DND-41 (cell line): ENCODE measurements around the gene ABAT.

ENCODE experiments used
- ATAC-seq: fragments of 200-7000 bp; cut with Tn5 transposase; 3 replicates; pipeline ENCODE4 v1.9.1; 2021; ENCODE audit warnings: low read depth; ENCODE audit not compliant: insufficient read depth
- DNase-seq: peaks from one replicate; pipeline ENCODE4 v3.0.0-alpha.2; 2020
- H2AFZ ChIP-seq: 2 replicates; pipeline ENCODE4 v1.6.0; 2012; ENCODE audit warnings: low read depth, low read length
- H3K27ac ChIP-seq: 2 replicates; pipeline ENCODE4 v1.5.1; 2012; ENCODE audit warnings: low read length, inconsistent platforms
- H3K27me3 ChIP-seq: fragments of 200-600 bp; sonication (generic); 2 replicates; pipeline ENCODE4 v1.6.0; 2012; ENCODE audit warnings: low read length, mild to moderate bottlenecking, inconsistent platforms; ENCODE audit not compliant: insufficient read depth, poor library complexity
- H3K36me3 ChIP-seq: 2 replicates; pipeline ENCODE4 v1.5.1; 2012; ENCODE audit warnings: low read length, inconsistent platforms; ENCODE audit not compliant: insufficient read depth
- H3K4me1 ChIP-seq: 2 replicates; pipeline ENCODE4 v1.5.1; 2012; ENCODE audit warnings: mild to moderate bottlenecking, low read length; ENCODE audit not compliant: insufficient read depth
- H3K4me2 ChIP-seq: 2 replicates; pipeline ENCODE4 v1.6.0; 2012; ENCODE audit warnings: mild to moderate bottlenecking, moderate library complexity, low read length, inconsistent platforms; ENCODE audit not compliant: insufficient read depth
- H3K4me3 ChIP-seq, 2 experiments: fragments of 200-600 bp in 1 of 2; shearing (Covaris generic) in 1 of 2; 2 replicates each; pipeline ENCODE4 v1.5.1; 2012 to 2016; ENCODE audit warnings: inconsistent platforms in 2 of 2, low read length in 2 of 2, mild to moderate bottlenecking in 2 of 2, low read depth in 1 of 2, moderate library complexity in 1 of 2
- H3K79me2 ChIP-seq: 2 replicates; pipeline ENCODE4 v1.6.0; 2012; ENCODE audit warnings: low read length, inconsistent platforms; ENCODE audit not compliant: insufficient read depth
- H3K9ac ChIP-seq: 2 replicates; pipeline ENCODE4 v1.6.0; 2012; ENCODE audit warnings: low read depth, mild to moderate bottlenecking, inconsistent platforms, low read length, moderate library complexity
- H3K9me3 ChIP-seq: 2 replicates; pipeline ENCODE4 v1.5.1; 2012; ENCODE audit warnings: low read length, moderate library complexity, mild to moderate bottlenecking, inconsistent platforms; ENCODE audit not compliant: insufficient read depth, severe bottlenecking
- H4K20me1 ChIP-seq: 2 replicates; pipeline ENCODE4 v1.6.0; 2012; ENCODE audit warnings: low read length; ENCODE audit not compliant: insufficient read depth
- EZH2 ChIP-seq: IDR thresholded peaks from 3 replicates; pipeline ENCODE4 v1.6.1; 2012; ENCODE audit warnings: borderline replicate concordance, low read depth, mild to moderate bottlenecking, moderate library complexity, low read length, inconsistent platforms; ENCODE audit not compliant: severe bottlenecking
- TF ChIP-seq, protein P1 (sequence below): IDR thresholded peaks from 2 replicates; pipeline ENCODE4 v1.5.1; 2012; ENCODE audit warnings: borderline replicate concordance, low read length, moderate library complexity, mild to moderate bottlenecking; ENCODE audit not compliant: poor library complexity, severe bottlenecking; ENCODE audit errors: extremely low read depth

The ABAT gene

DNA sequence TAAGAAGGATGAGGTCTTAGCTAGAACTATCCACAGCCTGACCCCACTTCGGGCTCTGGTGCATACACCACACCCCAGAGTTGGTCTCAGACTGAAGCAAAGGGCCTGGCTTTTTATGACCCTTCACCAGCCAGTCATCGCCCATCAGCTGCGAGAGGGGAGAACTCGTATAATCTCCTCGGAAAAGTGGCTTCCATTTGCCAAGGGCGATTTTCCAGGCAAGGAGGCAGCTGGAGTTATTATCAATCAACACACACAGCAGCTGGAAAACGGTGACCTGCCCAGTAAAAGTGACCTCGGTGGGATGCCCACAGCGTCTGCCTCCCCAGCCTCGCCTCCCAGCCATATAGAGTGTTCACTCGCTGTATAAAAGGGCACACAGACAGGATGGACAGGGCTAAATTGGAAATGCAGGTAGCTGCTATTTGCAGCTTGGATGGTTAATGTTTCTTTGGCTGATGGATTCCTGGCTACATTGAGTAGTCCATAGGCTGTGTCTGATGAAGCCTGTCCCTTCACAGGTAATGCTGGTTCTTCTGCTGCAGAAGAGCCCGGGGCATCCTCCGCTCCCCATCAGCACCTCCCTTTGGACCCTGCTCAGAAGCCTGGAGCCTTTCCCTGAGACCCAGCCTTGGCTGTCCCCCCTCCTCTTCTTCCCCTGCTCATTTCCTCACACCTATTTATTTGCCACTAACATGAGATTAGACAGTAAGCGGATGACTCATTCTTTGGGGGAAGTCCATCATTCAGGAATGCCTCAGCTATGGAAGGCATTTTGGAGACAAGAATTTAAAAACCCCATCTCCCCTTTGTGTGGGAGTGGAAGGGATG, 77.3 kb downstream of the ABAT start:
- no peaks in the 10 kb centered on the region for H3K79me2 ChIP-seq
- no peak overlapping the region for H3K27ac ChIP-seq
- H3K36me3 ChIP-seq = 0 out of 2 replicates have a peak, but pooled peaks cover 11% of the 10 kb centered on the region
- no peak overlapping the region for H3K9ac ChIP-seq
- no peaks in the 10 kb centered on the region for H3K9me3 ChIP-seq
- no peak overlapping the region for H3K4me2 ChIP-seq
- H2AFZ ChIP-seq = no peak overlapping the region
- H4K20me1 ChIP-seq = no peaks in the 10 kb centered on the region
- H3K4me3 ChIP-seq = no peak overlapping the region
- no peaks in the 10 kb centered on the region for H3K27me3 ChIP-seq
- DNase-seq (no peak), ATAC-seq (no peak)
- no peaks in the 10 kb centered on the region for H3K4me1 ChIP-seq
- TF ChIP-seq EZH2 = no peak

DNA sequence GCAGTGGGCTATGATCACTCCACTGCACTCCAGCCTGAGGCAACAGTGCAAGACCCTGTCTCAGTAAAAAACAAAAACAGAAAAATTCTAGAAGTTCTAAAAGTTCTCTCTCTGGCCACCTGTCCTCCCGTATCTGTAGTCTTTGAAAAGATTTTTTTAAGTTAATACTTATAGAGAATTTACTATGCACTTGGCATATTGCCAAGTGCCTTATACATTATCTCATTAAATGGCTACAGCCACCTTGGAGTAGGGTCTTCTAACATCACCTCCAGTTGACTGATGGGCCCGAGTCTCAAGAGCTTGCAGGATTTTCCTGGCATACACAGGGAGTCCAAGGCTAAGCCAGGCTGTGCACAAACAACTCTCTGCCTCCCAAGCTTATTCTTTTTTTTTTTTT, 78.3 kb downstream of the ABAT start:
- no peaks in the 10 kb centered on the region for H3K27me3 ChIP-seq
- no peak overlapping the region for H3K27ac ChIP-seq
- H2AFZ ChIP-seq = no peak overlapping the region
- H3K9ac ChIP-seq = no peak overlapping the region
- no peak for TF ChIP-seq EZH2
- TF ChIP-seq, protein P1, sequence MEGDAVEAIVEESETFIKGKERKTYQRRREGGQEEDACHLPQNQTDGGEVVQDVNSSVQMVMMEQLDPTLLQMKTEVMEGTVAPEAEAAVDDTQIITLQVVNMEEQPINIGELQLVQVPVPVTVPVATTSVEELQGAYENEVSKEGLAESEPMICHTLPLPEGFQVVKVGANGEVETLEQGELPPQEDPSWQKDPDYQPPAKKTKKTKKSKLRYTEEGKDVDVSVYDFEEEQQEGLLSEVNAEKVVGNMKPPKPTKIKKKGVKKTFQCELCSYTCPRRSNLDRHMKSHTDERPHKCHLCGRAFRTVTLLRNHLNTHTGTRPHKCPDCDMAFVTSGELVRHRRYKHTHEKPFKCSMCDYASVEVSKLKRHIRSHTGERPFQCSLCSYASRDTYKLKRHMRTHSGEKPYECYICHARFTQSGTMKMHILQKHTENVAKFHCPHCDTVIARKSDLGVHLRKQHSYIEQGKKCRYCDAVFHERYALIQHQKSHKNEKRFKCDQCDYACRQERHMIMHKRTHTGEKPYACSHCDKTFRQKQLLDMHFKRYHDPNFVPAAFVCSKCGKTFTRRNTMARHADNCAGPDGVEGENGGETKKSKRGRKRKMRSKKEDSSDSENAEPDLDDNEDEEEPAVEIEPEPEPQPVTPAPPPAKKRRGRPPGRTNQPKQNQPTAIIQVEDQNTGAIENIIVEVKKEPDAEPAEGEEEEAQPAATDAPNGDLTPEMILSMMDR = no peak
- H3K9me3 ChIP-seq = no peaks in the 10 kb centered on the region
- H3K36me3 ChIP-seq = 0 out of 2 replicates have a peak, but pooled peaks cover 11% of the 10 kb centered on the region
- H3K79me2 ChIP-seq = no peaks in the 10 kb centered on the region
- no peaks in the 10 kb centered on the region for H3K4me1 ChIP-seq
- H4K20me1 ChIP-seq = no peaks in the 10 kb centered on the region
- DNase-seq (no peak), ATAC-seq (no peak)
- H3K4me2 ChIP-seq = no peak overlapping the region
- H3K4me3 ChIP-seq = no peak overlapping the region

DNA sequence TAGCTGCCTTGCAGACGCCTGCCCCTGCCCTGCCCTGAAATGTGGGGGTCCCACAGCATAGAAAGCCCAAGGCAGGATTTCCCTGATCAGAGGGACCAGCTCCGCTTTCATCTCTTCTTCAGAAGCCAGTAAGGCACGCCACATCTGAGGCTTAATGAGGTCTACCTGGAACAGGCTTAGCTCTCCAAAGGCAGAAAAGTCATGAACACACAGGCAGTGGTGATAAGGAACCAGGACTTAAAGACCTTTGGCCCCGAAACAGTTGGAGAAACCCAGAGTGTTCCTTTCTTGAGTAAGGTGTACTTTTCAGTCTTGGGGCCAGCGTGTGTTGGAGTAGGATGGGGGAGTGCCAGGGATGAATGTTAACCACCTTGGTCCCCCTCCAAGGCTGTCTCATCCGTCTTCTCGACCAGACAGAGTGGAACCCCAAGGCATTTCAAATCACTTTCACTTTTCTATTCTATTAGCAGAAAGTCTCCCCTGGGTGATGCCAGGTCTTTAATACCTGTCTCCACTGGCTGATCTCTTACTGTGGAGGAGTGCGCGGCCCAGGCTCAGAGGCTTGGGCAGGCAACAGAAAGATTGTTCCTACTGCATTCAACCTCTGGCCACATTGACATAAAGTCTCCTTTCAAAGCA, 79.1 kb downstream of the ABAT start:
- Histone ChIP-seq H3K36me3 (0 out of 2 replicates have a peak, but pooled peaks cover 11% of the 10 kb centered on the region), H4K20me1 (no peaks in the 10 kb centered on the region), H3K9me3 (no peaks in the 10 kb centered on the region), H3K4me3 (no peak overlapping the region), H3K27me3 (no peaks in the 10 kb centered on the region), H3K4me2 (no peak overlapping the region), H3K27ac (no peak overlapping the region), H3K4me1 (no peaks in the 10 kb centered on the region), H2AFZ (no peak overlapping the region), H3K9ac (no peak overlapping the region), H3K79me2 (no peaks in the 10 kb centered on the region)
- no peak for TF ChIP-seq EZH2
- TF ChIP-seq, protein P1 = no peak
- ATAC-seq (peak; percentile 62), DNase-seq (peak; percentile 30)

DNA sequence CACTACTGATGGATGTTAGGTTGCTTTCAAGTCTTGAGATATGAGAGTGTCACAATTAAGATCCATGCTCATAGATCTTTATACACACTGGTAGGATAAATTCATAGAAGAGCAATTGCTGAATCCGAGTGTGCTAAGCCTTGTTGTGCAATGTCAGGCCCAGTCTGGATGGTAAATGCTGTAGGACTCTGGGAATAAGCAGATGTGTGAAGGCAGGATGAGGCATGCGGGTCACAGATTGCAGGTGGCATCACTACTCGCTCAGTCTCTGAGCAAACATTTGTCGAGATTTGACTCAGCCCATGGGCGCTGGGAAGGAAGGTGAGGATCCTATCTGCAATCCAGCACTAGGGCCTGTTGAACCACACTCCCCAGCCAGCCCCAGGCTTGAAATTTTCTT, 82.3 kb downstream of the ABAT start:
- Histone ChIP-seq H3K27ac (no peak overlapping the region), H2AFZ (no peak overlapping the region), H4K20me1 (no peaks in the 10 kb centered on the region), H3K4me3 (no peak overlapping the region), H3K9me3 (no peaks in the 10 kb centered on the region), H3K4me1 (no peaks in the 10 kb centered on the region), H3K79me2 (no peaks in the 10 kb centered on the region), H3K36me3 (0 out of 2 replicates have a peak, but pooled peaks cover 2% of the 10 kb centered on the region), H3K9ac (no peak overlapping the region), H3K27me3 (no peaks in the 10 kb centered on the region), H3K4me2 (no peak overlapping the region)
- ATAC-seq = no peak
- no peak for DNase-seq
- TF ChIP-seq, protein P1 = no peak
- no peak for TF ChIP-seq EZH2
